ENCODE measurements around the gene CD180.

The CD180 gene

GRCh38 chr5:67154556-67155206, 41.9 kb downstream of the CD180 start:
- TF ChIP-seq Cebpa-rat (IDR thresholded peaks at IDR 0.05): no peak
- Histone ChIP-seq H3K4me3 (no peak overlapping the region), H3K27me3 (no peaks in the 10 kb centered on the region), H3K4me2 (no peak overlapping the region), H3K9ac (no peak overlapping the region), H3K4me1 (peaks cover 0 to 8% (median 0%) of the 10 kb centered on the region in 10 experiments; a peak in 2 of 20 replicates), H3K36me3 (peaks cover 0 to 35% (median 5%) of the 10 kb centered on the region in 11 experiments; a peak in 8 of 22 replicates), H3K9me3 (replicated peaks in 1 of 11) (no peaks in the 10 kb centered on the region), H4K20me1 (no peaks in the 10 kb centered on the region), H3K27ac (no peak overlapping the region)

- no peak overlapping the region for H3K4me3 ChIP-seq
- peaks cover 0 to 35% (median 5%) of the 10 kb centered on the region in 11 experiments; a peak in 8 of 22 replicates for H3K36me3 ChIP-seq
- no peak overlapping the region for H3K9ac ChIP-seq
- H3K4me2 ChIP-seq: no peak overlapping the region
- peaks cover 0 to 8% (median 0%) of the 10 kb centered on the region in 10 experiments; a peak in 2 of 20 replicates for H3K4me1 ChIP-seq
- no peak overlapping the region for H3K27ac ChIP-seq
- no peaks in the 10 kb centered on the region for H4K20me1 ChIP-seq
- H3K27me3 ChIP-seq: no peaks in the 10 kb centered on the region
- no peak for TF ChIP-seq Cebpa-rat (IDR thresholded peaks at IDR 0.05)
- H3K9me3 ChIP-seq (replicated peaks in 1 of 11): no peaks in the 10 kb centered on the region
Measured at GRCh38 chr5:67153292-67153691, 43.3 kb downstream of the CD180 start.

DNA sequence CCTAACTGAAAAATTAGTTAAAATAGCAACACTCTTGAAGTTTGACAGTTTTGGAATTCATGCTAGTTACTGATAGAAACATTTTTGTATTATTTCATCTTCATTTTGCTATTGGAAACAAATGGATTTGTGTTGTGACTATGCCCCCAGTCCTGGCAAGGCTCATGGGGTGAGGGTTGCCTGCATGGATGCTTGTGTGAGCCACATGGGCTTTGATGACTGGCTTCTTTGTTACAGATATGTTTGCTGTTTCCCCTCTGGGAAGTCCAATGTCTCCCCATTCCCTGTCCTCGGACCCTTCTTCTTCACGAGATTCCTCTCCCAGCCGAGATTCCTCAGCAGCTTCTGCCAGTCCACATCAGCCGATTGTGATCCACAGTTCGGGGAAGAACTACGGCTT, 44.2 kb downstream of the CD180 start:
- Histone ChIP-seq H4K20me1 (no peaks in the 10 kb centered on the region), H3K4me2 (no peak overlapping the region), H3K4me3 (no peak overlapping the region), H3K36me3 (peaks cover 0 to 37% (median 5%) of the 10 kb centered on the region in 11 experiments; a peak in 8 of 22 replicates), H3K27me3 (no peaks in the 10 kb centered on the region), H3K4me1 (peaks cover 0 to 7% (median 0%) of the 10 kb centered on the region in 10 experiments; a peak in 3 of 20 replicates), H3K9ac (no peak overlapping the region), H3K27ac (no peak overlapping the region), H3K9me3 (replicated peaks in 1 of 11) (no peaks in the 10 kb centered on the region)
- no peak for TF ChIP-seq Cebpa-rat (IDR thresholded peaks at IDR 0.05)

DNA sequence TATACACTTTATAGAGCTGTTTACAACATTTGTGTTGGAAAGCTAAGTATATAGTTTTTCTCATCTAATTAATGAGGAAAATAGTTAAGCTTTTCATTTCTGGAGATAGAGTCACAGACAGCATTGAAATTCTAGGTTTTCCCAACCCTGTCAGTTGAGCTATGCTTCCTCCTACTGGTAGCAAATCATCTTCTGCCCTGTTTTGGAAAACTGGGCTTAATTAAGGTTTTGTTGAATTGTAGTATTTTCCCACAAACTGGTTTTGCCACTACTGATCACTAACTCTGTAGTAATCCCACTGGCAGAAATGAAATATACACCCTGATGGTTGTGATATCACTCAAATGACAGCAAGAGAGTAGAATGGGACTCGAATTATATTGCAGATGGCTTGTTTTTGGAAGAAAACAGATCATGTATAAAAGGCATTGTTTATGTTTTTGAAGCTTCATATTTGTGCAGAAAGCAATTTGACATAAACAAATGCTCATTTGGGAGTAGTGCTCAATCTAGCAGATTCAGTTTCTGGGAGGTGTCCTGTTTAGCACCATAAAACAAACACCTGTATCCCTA, 46.6 kb downstream of the CD180 start:
- no peak overlapping the region for H3K27ac ChIP-seq
- H3K36me3 ChIP-seq: peaks cover 4 to 58% (median 14%) of the 10 kb centered on the region in 11 experiments; a peak in 16 of 22 replicates
- no peaks in the 10 kb centered on the region for H4K20me1 ChIP-seq
- TF ChIP-seq Cebpa-rat (IDR thresholded peaks at IDR 0.05): no peak
- H3K4me2 ChIP-seq: no peak overlapping the region
- H3K9ac ChIP-seq: no peak overlapping the region
- no peaks in the 10 kb centered on the region for H3K9me3 ChIP-seq (replicated peaks in 1 of 11)
- H3K4me1 ChIP-seq: peaks cover 0 to 18% (median 0%) of the 10 kb centered on the region in 10 experiments; a peak in 4 of 20 replicates
- no peak overlapping the region for H3K4me3 ChIP-seq
- no peaks in the 10 kb centered on the region for H3K27me3 ChIP-seq

DNA sequence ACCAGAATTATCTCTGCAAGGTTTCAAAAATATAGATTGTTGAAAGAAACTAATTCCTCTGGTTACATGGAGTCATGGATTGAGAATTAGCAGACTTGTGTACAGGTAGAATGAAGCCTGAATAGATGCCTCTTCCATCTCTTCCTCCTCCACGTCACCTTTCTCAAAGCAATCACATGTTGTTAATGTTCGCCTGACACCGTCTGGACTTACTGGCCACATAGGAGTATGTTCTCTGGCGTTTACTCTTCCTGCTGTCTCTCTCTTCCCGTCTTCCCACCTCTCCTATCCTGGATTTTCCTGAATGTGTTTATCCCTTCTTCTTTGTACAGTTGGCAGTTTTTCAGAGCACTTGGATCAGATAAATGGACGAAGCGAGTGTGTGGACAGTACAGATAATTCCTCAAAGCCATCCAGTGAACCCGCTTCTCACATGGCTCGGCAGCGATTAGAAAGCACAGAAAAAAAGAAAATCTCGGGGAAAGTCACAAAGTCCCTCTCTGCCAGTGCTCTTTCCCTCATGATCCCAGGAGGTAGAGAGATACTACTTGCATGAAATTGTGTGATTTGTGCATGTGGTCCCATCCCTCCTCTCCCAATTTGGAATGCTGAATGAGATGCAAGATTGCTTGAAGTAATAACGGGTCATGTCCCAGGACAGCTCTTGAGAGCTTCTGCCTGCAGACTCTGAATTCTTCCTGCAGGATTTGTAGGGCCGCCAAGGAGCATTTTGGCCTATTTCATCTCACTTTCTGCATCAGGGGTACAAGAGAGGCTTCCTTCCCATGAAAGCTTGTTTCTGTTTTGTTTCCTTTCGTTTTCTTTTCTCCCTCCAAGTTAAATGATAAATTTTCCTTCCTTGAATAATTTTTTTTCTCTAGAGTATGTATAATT, 47.3 kb downstream of the CD180 start:
- Histone ChIP-seq H3K4me1 (peaks cover 0 to 18% (median 0%) of the 10 kb centered on the region in 10 experiments; a peak in 4 of 20 replicates), H4K20me1 (no peaks in the 10 kb centered on the region), H3K4me3 (no peak overlapping the region), H3K9ac (no peak overlapping the region), H3K27ac (no peak overlapping the region), H3K27me3 (no peaks in the 10 kb centered on the region), H3K4me2 (no peak overlapping the region), H3K36me3 (peaks cover 9 to 60% (median 19%) of the 10 kb centered on the region in 11 experiments; a peak in 17 of 22 replicates), H3K9me3 (replicated peaks in 1 of 11) (no peaks in the 10 kb centered on the region)
- no peak for TF ChIP-seq Cebpa-rat (IDR thresholded peaks at IDR 0.05)

GRCh38 chr5:67147760-67148159, 48.8 kb downstream of the CD180 start:
- no peak overlapping the region for H3K4me3 ChIP-seq
- no peaks in the 10 kb centered on the region for H4K20me1 ChIP-seq
- no peaks in the 10 kb centered on the region for H3K27me3 ChIP-seq
- H3K27ac ChIP-seq: no peak overlapping the region
- H3K4me1 ChIP-seq: peaks cover 0 to 18% (median 0%) of the 10 kb centered on the region in 10 experiments; a peak in 4 of 20 replicates
- peak overlapping the region in 2 of 11 experiments; percentile 6 to 12; a peak in 2 of 22 replicates for H3K4me2 ChIP-seq
- peaks cover 11 to 68% (median 31%) of the 10 kb centered on the region in 11 experiments; a peak in 19 of 22 replicates for H3K36me3 ChIP-seq
- TF ChIP-seq Cebpa-rat (IDR thresholded peaks at IDR 0.05): no peak
- no peaks in the 10 kb centered on the region for H3K9me3 ChIP-seq (replicated peaks in 1 of 11)
- H3K9ac ChIP-seq: no peak overlapping the region

- H3K9ac ChIP-seq: no peak overlapping the region
Measured at GRCh38 chr5:67146981-67147380, 49.6 kb downstream of the CD180 start.

GRCh38 chr5:67146574-67146973, 50.0 kb downstream of the CD180 start:
- H3K27me3 ChIP-seq: no peaks in the 10 kb centered on the region
- H3K27ac ChIP-seq: no peak overlapping the region
- H3K36me3 ChIP-seq: peaks cover 15 to 70% (median 34%) of the 10 kb centered on the region in 11 experiments; a peak in 19 of 22 replicates
- H3K9me3 ChIP-seq (replicated peaks in 1 of 11): no peaks in the 10 kb centered on the region
- H4K20me1 ChIP-seq: no peaks in the 10 kb centered on the region
- H3K4me2 ChIP-seq: peak overlapping the region in 2 of 11 experiments; percentile 18 to 20; a peak in 3 of 22 replicates
- H3K4me3 ChIP-seq: no peak overlapping the region
- H3K4me1 ChIP-seq: peaks cover 0 to 18% (median 0%) of the 10 kb centered on the region in 10 experiments; a peak in 4 of 20 replicates
- peak in 4 of 11 experiments; percentile 34 to 96 (median 74); a peak in 6 of 22 replicates for TF ChIP-seq Cebpa-rat (IDR thresholded peaks at IDR 0.05)
- no peak overlapping the region for H3K9ac ChIP-seq

More at GRCh38 chr5:67146981-67147380, 49.6 kb downstream of the CD180 start:
- no peaks in the 10 kb centered on the region for H3K9me3 ChIP-seq (replicated peaks in 1 of 11)
- no peaks in the 10 kb centered on the region for H4K20me1 ChIP-seq
- no peak overlapping the region for H3K27ac ChIP-seq
- H3K4me2 ChIP-seq: peak overlapping the region in 1 of 11 experiments; percentile 18; a peak in 3 of 22 replicates
- no peaks in the 10 kb centered on the region for H3K27me3 ChIP-seq
- peaks cover 0 to 18% (median 0%) of the 10 kb centered on the region in 10 experiments; a peak in 4 of 20 replicates for H3K4me1 ChIP-seq
- peaks cover 15 to 69% (median 33%) of the 10 kb centered on the region in 11 experiments; a peak in 19 of 22 replicates for H3K36me3 ChIP-seq
- H3K4me3 ChIP-seq: no peak overlapping the region
- TF ChIP-seq Cebpa-rat (IDR thresholded peaks at IDR 0.05): no peak
